Mucosa of stomach (tissue), 1 donor: ENCODE measurements around the gene FAM81A.
"Not testable (repeated sequence)": the region's sequence is repeated elsewhere in the genome, so short reads cannot be mapped to it uniquely, and the experiment has no call there.

Source experiments
- H3K27me3 ChIP-seq: one replicate; pipeline ENCODE4 v1.7.0; 2013; ENCODE audit warnings: mild to moderate bottlenecking, low read length; ENCODE audit not compliant: control insufficient read depth, insufficient read depth
- H3K36me3 ChIP-seq: one replicate; pipeline ENCODE4 v1.7.0; 2013; ENCODE audit warnings: low read length; ENCODE audit not compliant: control insufficient read depth, insufficient read depth
- H3K4me1 ChIP-seq: one replicate; pipeline ENCODE4 v1.7.0; 2013; ENCODE audit warnings: mild to moderate bottlenecking, low read length; ENCODE audit not compliant: control insufficient read depth, insufficient read depth
- H3K4me3 ChIP-seq: one replicate; pipeline ENCODE4 v1.7.0; 2013; ENCODE audit warnings: low read length
- H3K9ac ChIP-seq: one replicate; pipeline ENCODE4 v1.7.0; 2013; ENCODE audit warnings: mild to moderate bottlenecking, low read length, moderate library complexity
- H3K9me3 ChIP-seq: one replicate; pipeline ENCODE4 v1.7.0; 2013; ENCODE audit warnings: mild to moderate bottlenecking, low read length, moderate library complexity; ENCODE audit not compliant: control insufficient read depth
- donor health status: Pancreatic carcinoma.

Gene FAM81A

DNA sequence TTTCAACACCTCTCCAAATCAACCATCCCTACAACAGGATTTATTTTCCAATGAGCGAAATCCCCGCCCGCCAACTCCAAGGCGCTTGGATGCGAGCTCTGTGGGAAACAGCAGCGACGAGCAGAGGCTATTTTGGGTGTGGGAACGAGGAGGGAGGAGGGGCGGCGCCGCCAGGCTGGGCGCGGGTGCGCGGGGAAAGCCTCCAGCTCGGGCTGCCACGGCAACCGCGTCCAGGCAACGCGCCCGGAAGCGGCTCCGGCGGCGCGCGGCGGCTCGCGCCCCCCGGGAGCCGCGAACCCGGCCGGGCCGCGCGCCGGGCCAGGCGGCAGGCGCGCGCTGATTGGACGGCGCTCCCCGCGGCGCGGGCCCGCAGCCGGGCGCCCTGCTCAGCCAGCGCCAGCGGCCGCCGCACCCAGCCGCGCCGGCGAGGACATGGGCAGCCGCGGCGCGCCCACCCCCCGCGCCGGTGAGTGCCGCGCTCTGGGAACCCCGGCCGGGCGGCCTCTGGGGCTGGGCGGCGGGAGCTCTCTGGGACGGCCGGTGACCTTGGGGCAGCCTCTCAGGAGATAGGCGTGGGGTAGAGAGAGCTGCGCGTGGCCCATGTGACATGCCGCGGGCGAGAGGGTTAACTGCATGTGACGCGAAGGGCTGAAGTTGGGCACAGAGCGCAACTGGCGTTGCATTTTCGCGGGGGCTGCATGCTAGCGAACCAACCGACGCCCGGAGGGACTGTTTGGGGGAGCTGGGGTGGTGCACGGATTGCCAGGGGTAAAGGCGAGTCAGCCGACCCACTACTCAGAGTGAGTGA is at the start of gene FAM81A:
Gene FAM81A (plus strand): TSS at position 370 of the 808 bp plus-strand sequence. CDS start 20,441 bp downstream, outside the sequence.
- peak within 1 kb of the TSS; percentile 57 for H3K9ac ChIP-seq
- H3K4me3 ChIP-seq: peak within 1 kb of the TSS; percentile 77

GRCh38 chr15:59388670-59389069 is 49.3 kb upstream of the FAM81A start:
- Histone ChIP-seq H3K36me3 (no peaks in the 10 kb centered on the region), H3K9me3 (no peaks in the 10 kb centered on the region), H3K9ac (no peak overlapping the region), H3K27me3 (no peaks in the 10 kb centered on the region), H3K4me1 (peaks cover 5% of the 10 kb centered on the region), H3K4me3 (no peak overlapping the region)

More for the DNA sequence above, at the start of gene FAM81A:
- H3K9me3 ChIP-seq: no peaks in the 10 kb centered on the region
- H3K27me3 ChIP-seq: peaks cover 19% of the 10 kb centered on the region
- peaks cover 13% of the 10 kb centered on the region for H3K4me1 ChIP-seq
- no peaks in the 10 kb centered on the region for H3K36me3 ChIP-seq

DNA sequence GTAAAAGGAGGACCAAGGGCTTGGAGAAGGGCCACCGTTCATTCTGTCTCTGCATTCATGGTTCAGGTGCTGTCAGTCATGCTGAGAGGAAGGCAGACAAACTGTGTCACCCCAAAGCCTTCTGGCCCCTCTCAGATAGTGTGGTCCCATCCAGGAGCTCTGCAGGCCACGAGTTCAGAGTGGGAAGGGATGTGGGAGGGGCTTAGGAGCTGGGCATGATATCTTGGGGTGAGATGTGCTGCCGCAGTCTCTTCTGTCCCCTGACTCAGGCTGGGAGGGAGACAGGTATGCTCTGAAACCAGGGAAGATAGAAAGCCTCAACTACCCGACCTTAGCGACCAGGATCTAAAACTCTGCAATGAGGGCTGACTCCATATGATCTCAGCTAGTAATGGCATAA is 45.7 kb upstream of the FAM81A start:
- Histone ChIP-seq H3K9me3 (no peaks in the 10 kb centered on the region), H3K27me3 (no peaks in the 10 kb centered on the region), H3K4me3 (no peak overlapping the region), H3K4me1 (peaks cover 5% of the 10 kb centered on the region), H3K36me3 (no peaks in the 10 kb centered on the region), H3K9ac (no peak overlapping the region)

DNA sequence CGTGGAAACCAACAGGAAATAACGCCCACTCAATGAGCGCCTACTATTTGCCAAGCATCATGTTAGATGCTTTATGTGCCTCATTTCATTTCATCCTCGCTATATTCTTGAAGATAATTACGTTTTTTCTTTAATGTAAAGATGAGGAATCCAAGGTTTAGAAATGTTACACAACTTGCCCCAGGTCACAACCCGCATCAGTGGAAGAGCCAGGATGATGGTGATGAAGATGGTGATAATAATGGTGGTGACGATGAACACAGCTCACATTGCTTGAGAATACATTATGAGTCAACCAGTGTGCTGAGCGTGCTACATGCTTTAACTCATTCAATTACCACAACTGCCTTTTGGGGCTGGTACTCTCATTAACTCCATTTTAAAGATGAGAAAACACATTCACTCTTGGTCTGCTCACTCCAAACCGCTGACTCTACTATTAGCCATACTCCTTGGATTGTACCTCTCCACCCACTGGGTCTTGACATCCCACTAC is 43.8 kb upstream of the FAM81A start:
- Histone ChIP-seq H3K27me3 (no peaks in the 10 kb centered on the region), H3K4me3 (no peak overlapping the region), H3K36me3 (no peaks in the 10 kb centered on the region), H3K9ac (no peak overlapping the region), H3K9me3 (no peaks in the 10 kb centered on the region), H3K4me1 (peaks cover under 1% of the 10 kb centered on the region)

GRCh38 chr15:59396211-59396610 is 41.8 kb upstream of the FAM81A start:
- Histone ChIP-seq H3K4me1 (peaks cover 13% of the 10 kb centered on the region), H3K9me3 (no peaks in the 10 kb centered on the region), H3K4me3 (no peak overlapping the region), H3K36me3 (no peaks in the 10 kb centered on the region), H3K27me3 (no peaks in the 10 kb centered on the region), H3K9ac (no peak overlapping the region)

GRCh38 chr15:59396679-59397078 is 41.3 kb upstream of the FAM81A start:
- no peak overlapping the region for H3K4me3 ChIP-seq
- H3K36me3 ChIP-seq: no peaks in the 10 kb centered on the region
- H3K9me3 ChIP-seq: no peaks in the 10 kb centered on the region
- H3K27me3 ChIP-seq: no peaks in the 10 kb centered on the region
- H3K9ac ChIP-seq: no peak overlapping the region
- H3K4me1 ChIP-seq: peaks cover 13% of the 10 kb centered on the region

GRCh38 chr15:59398220-59398619 is 39.8 kb upstream of the FAM81A start:
- Histone ChIP-seq H3K4me3 (no peak overlapping the region), H3K9ac (no peak overlapping the region), H3K9me3 (no peaks in the 10 kb centered on the region), H3K4me1 (peaks cover 13% of the 10 kb centered on the region), H3K27me3 (no peaks in the 10 kb centered on the region), H3K36me3 (no peaks in the 10 kb centered on the region)

DNA sequence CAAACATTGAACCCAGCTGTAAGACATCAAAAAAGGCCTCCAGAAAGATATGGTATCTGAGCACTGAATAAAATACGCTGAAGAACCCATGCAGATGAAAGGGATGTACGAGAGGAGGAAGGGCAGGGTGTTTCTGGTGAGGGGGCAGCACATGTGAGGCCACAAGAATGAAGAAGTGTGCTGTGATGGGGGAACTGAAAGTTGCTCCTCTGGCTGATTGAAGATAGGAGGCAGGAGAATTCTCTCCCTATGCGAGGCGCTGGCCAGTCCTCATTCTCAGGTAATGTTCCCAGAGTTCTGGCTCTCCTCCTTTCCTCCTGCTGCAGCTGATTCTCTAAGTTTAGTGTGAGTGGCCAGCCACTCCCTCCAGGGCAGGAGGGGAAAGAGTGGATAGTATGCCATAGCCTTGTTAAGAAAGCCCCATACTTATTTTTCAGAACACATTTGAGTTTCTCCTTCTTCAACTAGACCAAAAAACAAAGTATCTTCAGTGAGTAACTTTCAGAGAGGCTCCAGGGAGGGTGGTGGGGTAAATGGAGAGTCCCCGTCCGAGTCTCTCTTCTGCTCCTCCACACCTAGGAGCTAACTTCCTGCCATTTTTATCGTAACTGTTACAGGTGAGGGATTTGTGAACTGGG is 38.4 kb upstream of the FAM81A start:
- H3K27me3 ChIP-seq: no peaks in the 10 kb centered on the region
- no peaks in the 10 kb centered on the region for H3K36me3 ChIP-seq
- H3K9ac ChIP-seq: no peak overlapping the region
- H3K4me3 ChIP-seq: no peak overlapping the region
- H3K9me3 ChIP-seq: no peaks in the 10 kb centered on the region
- peaks cover 13% of the 10 kb centered on the region for H3K4me1 ChIP-seq

GRCh38 chr15:59400103-59400813 is 37.7 kb upstream of the FAM81A start:
- Histone ChIP-seq H3K9me3 (no peaks in the 10 kb centered on the region), H3K4me3 (no peak overlapping the region), H3K9ac (no peak overlapping the region), H3K36me3 (no peaks in the 10 kb centered on the region), H3K4me1 (peaks cover 13% of the 10 kb centered on the region), H3K27me3 (no peaks in the 10 kb centered on the region)

GRCh38 chr15:59401051-59401823 is 36.7 kb upstream of the FAM81A start:
- H3K27me3 ChIP-seq, H3K36me3 ChIP-seq, H3K9me3 ChIP-seq, H3K4me3 ChIP-seq, H3K9ac ChIP-seq: not testable (repeated sequence)
- H3K4me1 ChIP-seq: peaks cover 13% of the 10 kb centered on the region

DNA sequence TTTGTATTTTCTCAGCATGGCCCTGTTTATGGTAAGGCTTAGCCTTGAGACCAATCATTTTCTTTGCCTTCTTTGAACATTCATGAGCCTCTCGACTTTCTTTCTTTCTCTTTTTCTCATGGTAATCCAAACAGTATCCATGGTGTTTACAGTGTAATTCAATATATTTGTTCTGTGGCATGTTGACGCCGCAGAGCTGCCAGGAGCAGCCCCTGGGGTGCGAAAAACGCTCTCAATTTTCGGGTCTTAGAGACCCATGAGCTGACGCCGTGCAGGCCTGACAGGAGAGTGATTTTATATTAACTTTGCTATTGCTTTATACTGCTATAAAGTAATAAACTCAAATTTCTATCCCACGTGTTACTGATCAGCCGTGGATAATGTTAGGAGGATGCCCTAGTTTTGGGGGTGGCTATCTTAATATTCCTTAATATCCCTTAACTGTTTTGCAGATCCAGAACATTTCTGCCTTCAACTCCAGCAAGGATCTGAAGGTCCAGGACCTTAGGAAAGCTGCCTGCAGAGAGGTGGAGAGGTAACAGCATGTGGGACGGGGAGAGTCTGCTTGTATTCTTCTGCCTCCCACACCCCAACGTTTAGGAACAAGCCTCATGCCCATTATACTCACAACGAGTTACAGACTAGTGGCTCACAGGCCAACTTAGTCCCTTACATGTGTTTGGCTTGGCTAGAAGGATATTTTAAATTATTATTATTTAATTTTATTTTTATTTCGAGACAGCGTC is 36.0 kb upstream of the FAM81A start:
- no peak overlapping the region for H3K9ac ChIP-seq

More for the DNA sequence above, 36.0 kb upstream of the FAM81A start:
- Histone ChIP-seq H3K4me3 (no peak overlapping the region), H3K27me3 (no peaks in the 10 kb centered on the region), H3K36me3 (no peaks in the 10 kb centered on the region), H3K4me1 (peaks cover 13% of the 10 kb centered on the region), H3K9me3 (no peaks in the 10 kb centered on the region)
